DOHH2 (cell line): ENCODE data around the gene GAS7.

Experiments
- H3F3A ChIP-seq: fragments of 200-600 bp; sonication (generic), shearing (Covaris generic); 2 replicates; pipeline ENCODE4 v1.6.0; 2016; ENCODE audit warnings: antibody characterized with exemption, mild to moderate bottlenecking; ENCODE audit not compliant: control insufficient read depth, insufficient read depth
- H3K27ac ChIP-seq: fragments of 200-600 bp; sonication (generic); 2 replicates; pipeline ENCODE4 v1.5.1; 2014; ENCODE audit warnings: low read depth, mild to moderate bottlenecking, low read length, moderate library complexity
- H3K27me3 ChIP-seq: fragments of 200-600 bp; sonication (generic); 2 replicates; pipeline ENCODE4 v1.6.1; 2014; ENCODE audit warnings: mild to moderate bottlenecking, low read length, mixed read lengths; ENCODE audit not compliant: control insufficient read depth
- H3K36me3 ChIP-seq: fragments of 200-600 bp; sonication (generic); 2 replicates; pipeline ENCODE4 v1.6.1; 2014; ENCODE audit warnings: mild to moderate bottlenecking, low read length, moderate library complexity, mixed read lengths; ENCODE audit not compliant: control insufficient read depth
- H3K4me1 ChIP-seq: fragments of 200-600 bp; sonication (generic); 2 replicates; pipeline ENCODE4 v1.6.1; 2014; ENCODE audit warnings: mild to moderate bottlenecking, low read length, mixed read lengths; ENCODE audit not compliant: control insufficient read depth
- H3K4me2 ChIP-seq: fragments of 200-600 bp; sonication (generic); 2 replicates; pipeline ENCODE4 v1.6.0; 2014; ENCODE audit warnings: mild to moderate bottlenecking, low read length, moderate library complexity
- H3K4me3 ChIP-seq: fragments of 200-600 bp; sonication (generic); 2 replicates; pipeline ENCODE4 v1.5.1; 2014; ENCODE audit warnings: mild to moderate bottlenecking, low read length, mixed read lengths
- H3K79me2 ChIP-seq: fragments of 200-600 bp; sonication (generic); 2 replicates; pipeline ENCODE4 v1.6.1; 2014; ENCODE audit warnings: mild to moderate bottlenecking, low read length, mixed read lengths; ENCODE audit not compliant: control insufficient read depth
- H3K9me2 ChIP-seq: fragments of 200-600 bp; sonication (generic); replicated peaks from 2 replicates; pipeline ENCODE4 v1.6.1; 2014; ENCODE audit warnings: mild to moderate bottlenecking, low read length, mixed read lengths; ENCODE audit not compliant: control insufficient read depth
- H3K9me3 ChIP-seq: fragments of 200-600 bp; sonication (generic); 2 replicates; pipeline ENCODE4 v1.6.1; 2014; ENCODE audit warnings: antibody characterized with exemption, low read length, mixed read lengths; ENCODE audit not compliant: control insufficient read depth, insufficient read depth
- H4K20me1 ChIP-seq: fragments of 200-600 bp; sonication (generic); 2 replicates; pipeline ENCODE4 v1.6.0; 2014; ENCODE audit warnings: low read depth, mild to moderate bottlenecking, antibody characterized with exemption, low read length, moderate library complexity; ENCODE audit not compliant: control insufficient read depth, insufficient read depth
- CTCF ChIP-seq: fragments of 200-600 bp; sonication (generic); IDR thresholded peaks from one replicate; pipeline ENCODE4 v1.5.1; 2014; ENCODE audit warnings: antibody characterized with exemption, mild to moderate bottlenecking, low read depth, low read length; ENCODE audit not compliant: poor library complexity, severe bottlenecking
- EZH2phosphoT487 ChIP-seq: fragments of 200-600 bp; sonication (generic); IDR thresholded peaks from 2 replicates; pipeline ENCODE4 v1.6.1; 2017; ENCODE audit warnings: borderline replicate concordance, mild to moderate bottlenecking, antibody characterized with exemption, low read length, moderate library complexity, mixed read lengths

Gene GAS7

GRCh38 chr17:10166176-10166935, 32.0 kb downstream of the GAS7 start:
- Histone ChIP-seq H3K4me2 (no peak overlapping the region), H3K4me3 (no peak overlapping the region), H3F3A (no peaks in the 10 kb centered on the region), H3K36me3 (no peaks in the 10 kb centered on the region), H3K27me3 (no peaks in the 10 kb centered on the region), H3K9me3 (no peaks in the 10 kb centered on the region), H3K4me1 (no peaks in the 10 kb centered on the region), H4K20me1 (no peaks in the 10 kb centered on the region), H3K79me2 (no peaks in the 10 kb centered on the region), H3K9me2 (no peaks in the 10 kb centered on the region), H3K27ac (no peak overlapping the region)
- no peak for TF ChIP-seq CTCF

GRCh38 chr17:10162096-10162495, 36.3 kb downstream of the GAS7 start:
- Histone ChIP-seq H3K4me3 (no peak overlapping the region), H3K4me2 (no peak overlapping the region), H4K20me1 (no peaks in the 10 kb centered on the region), H3K9me3 (no peaks in the 10 kb centered on the region), H3K27me3 (no peaks in the 10 kb centered on the region), H3F3A (no peaks in the 10 kb centered on the region), H3K79me2 (no peaks in the 10 kb centered on the region), H3K9me2 (no peaks in the 10 kb centered on the region), H3K27ac (no peak overlapping the region), H3K4me1 (no peaks in the 10 kb centered on the region), H3K36me3 (no peaks in the 10 kb centered on the region)
- TF ChIP-seq CTCF (no peak), EZH2phosphoT487 (no peak)

GRCh38 chr17:10161386-10161785, 37.0 kb downstream of the GAS7 start:
- no peaks in the 10 kb centered on the region for H3K9me3 ChIP-seq
- H3K27ac ChIP-seq, result no peak overlapping the region
- H3K4me1 ChIP-seq, result no peaks in the 10 kb centered on the region
- H3K9me2 ChIP-seq, result no peaks in the 10 kb centered on the region
- TF ChIP-seq CTCF (no peak), EZH2phosphoT487 (no peak)
- H3K27me3 ChIP-seq, result no peaks in the 10 kb centered on the region
- H3K4me2 ChIP-seq, result no peak overlapping the region
- H3K4me3 ChIP-seq, result no peak overlapping the region
- no peaks in the 10 kb centered on the region for H3K79me2 ChIP-seq
- H4K20me1 ChIP-seq, result no peaks in the 10 kb centered on the region
- H3F3A ChIP-seq, result no peaks in the 10 kb centered on the region
- no peaks in the 10 kb centered on the region for H3K36me3 ChIP-seq
